Endometrial microvascular endothelial cells (primary cell): ENCODE results near the gene GGT5. TPM values are rescaled to one million over a fixed set of nuclear protein-coding genes. Genes with fewer than 3 reads are reported as not detected.
"Not testable (repeated sequence)": the region's sequence is repeated elsewhere in the genome, so short reads cannot be mapped to it uniquely, and the experiment has no call there.

ENCODE experiments used
- in situ Hi-C: cut with HindIII; loops from 2 replicates; pipeline ENCODE4 v1.10.0; 2017; ENCODE audit warnings: low sequenced_read_pairs, low pct_unique_long_range_greater_than_20kb; ENCODE audit errors: inconsistent ontology term
- total RNA-seq: library from RNA; depleted of rRNA; stranded (reverse); fragments of >200 nt; gene quantifications from one replicate; pipeline ENCODE4 v1.2.3, GENCODE V29; 2015; ENCODE audit errors: inconsistent ontology term

The GGT5 gene
- total RNA-seq, 1 donor from 2014 or later = 17.6 TPM

DNA sequence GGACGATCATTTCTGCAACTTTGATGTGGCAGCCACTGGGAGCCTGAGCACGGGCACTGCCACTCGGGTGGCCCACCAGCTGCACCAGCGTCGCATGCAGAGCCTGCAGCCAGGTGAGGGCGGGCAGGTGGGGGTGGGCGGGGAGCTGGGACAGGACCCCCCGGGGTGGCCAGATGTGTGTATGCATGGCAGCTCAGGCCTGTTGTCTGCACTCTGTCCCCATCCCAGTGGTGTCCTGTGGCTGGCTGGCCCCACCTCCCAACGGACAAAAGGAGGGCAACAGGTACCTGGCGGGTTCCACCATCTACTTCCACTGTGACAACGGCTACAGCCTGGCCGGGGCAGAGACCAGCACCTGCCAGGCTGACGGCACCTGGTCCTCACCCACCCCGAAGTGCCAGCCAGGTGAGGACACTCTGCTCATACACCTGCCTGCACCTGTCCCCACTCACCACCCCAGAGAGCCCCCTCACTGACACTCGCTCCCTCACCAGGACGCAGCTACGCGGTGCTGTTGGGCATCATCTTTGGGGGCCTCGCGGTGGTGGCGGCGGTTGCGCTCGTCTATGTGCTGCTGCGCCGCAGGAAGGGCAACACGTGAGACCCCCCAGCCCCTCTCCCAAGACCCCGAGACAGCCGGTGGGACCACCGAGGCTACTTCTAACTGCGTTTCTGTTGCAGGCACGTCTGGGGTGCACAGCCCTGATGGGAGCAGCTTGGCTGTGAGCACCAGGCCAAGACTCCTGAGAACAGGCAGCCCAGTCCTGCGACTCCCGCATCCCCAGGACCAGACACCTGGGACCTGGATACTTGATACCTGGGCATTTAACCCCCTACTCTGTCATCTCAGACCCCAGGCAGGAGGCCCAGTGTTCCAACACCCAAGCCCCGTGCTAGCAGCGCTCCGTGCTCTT lies 56.9 kb downstream of the GGT5 start:
- in situ Hi-C loops = no loop called here

DNA sequence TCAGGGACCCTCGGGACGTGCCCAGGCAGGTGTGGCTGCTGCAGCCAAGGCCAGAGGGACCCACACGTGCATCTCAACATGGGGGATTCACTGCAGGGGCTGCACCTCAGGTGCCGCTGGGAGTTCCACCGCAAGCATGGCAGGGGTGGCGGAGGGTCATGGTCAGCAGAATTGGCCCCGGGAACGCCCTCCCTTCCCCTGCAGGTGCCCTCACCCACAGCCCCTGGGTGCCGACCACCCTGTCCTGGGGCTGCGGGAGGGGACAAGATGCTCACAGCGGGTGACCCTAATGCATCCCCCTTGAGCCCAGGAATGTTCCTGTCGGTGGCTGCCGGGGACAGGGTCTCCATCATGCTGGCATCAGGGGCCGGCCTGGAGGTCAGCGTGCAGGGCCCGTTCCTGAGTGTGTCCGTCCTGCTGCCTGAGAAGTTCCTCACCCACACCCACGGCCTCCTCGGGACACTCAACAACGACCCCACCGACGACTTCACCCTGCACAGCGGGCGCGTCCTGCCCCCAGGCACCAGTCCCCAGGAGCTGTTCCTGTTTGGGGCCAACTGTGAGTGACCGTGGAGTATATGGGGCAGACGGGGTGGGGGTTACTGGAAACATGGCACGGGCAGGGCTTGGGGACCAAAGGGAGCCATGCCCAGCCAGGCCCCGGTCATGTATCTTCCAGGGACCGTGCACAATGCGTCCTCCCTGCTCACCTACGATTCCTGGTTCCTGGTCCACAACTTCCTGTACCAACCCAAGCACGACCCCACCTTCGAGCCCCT lies 57.8 kb downstream of the GGT5 start:
- in situ Hi-C loops = no loop called here

DNA sequence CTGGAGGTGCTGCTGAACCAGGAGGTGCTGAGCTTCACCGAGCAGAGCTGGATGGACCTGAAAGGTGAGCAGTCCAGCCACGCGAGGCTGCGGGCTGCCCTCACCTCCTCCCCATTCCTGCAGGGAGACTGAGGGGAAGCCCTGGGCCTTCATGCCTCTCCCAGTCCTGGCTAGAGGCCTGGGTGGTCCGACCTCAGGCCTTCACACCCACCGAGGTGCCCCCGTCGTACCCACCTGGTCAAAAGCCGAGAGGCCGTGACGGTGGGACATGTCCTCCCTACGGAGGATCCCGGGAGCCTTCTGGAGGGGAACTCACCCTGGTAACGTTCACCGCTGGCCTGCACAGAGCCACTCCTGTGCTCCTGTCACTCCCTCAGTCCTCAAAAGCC lies 58.5 kb downstream of the GGT5 start:
- in situ Hi-C loops = no loop called here

DNA sequence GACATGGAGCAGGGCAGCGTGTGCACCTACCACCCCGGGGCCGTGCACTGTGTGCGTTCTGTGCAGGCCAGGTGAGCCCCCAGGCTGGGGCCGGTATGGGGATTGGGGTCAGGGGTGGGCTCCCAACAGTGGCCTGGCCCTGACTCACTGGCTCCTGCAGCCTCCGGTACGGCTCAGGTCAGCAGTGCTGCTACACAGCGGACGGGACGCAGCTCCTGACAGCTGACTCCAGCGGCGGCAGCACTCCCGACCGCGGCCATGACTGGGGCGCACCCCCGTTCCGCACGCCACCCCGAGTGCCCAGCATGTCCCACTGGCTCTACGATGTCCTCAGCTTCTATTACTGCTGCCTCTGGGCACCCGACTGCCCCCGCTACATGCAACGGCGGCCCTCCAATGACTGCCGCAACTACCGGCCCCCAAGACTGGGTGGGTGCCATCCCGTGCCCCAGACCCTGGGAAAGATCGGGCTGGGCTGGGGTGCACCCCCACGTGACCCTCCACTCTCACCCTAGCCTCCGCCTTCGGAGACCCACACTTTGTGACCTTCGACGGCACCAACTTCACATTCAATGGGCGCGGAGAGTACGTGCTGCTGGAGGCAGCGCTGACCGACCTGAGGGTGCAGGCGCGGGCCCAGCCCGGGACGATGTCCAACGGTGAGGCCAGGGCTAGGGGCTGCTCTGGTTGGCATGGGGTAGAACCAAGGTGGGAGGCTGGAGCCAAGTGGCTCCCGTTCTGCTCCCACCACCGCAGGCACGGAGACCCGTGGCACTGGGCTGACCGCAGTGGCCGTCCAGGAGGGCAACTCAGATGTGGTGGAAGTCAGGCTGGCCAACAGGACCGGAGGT lies 59.2 kb downstream of the GGT5 start:
- in situ Hi-C loops = no loop called here

DNA sequence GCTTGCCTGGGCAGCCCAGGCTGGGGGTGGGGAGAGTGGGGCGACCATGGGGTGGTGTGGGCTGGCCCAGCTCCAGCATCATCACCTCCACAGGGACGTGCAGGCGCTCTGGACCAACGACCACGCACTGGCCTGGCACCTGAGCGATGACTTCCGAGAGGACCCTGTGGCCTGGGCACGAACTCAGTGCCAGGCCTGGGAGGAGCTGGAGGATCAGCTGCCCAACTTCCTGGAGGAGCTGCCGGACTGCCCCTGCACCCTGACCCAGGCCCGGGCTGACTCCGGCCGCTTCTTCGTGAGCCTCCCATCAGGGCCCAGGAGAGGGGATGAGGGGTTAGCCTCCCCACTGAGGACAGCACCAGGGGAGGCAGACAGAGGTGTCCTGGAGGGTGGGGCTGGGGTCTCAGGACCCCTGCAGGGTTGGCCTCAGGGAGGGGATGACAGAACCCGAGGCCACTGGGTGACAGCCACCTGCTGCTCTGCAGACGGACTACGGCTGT lies 59.8 kb downstream of the GGT5 start:
- in situ Hi-C loops = no loop called here

DNA sequence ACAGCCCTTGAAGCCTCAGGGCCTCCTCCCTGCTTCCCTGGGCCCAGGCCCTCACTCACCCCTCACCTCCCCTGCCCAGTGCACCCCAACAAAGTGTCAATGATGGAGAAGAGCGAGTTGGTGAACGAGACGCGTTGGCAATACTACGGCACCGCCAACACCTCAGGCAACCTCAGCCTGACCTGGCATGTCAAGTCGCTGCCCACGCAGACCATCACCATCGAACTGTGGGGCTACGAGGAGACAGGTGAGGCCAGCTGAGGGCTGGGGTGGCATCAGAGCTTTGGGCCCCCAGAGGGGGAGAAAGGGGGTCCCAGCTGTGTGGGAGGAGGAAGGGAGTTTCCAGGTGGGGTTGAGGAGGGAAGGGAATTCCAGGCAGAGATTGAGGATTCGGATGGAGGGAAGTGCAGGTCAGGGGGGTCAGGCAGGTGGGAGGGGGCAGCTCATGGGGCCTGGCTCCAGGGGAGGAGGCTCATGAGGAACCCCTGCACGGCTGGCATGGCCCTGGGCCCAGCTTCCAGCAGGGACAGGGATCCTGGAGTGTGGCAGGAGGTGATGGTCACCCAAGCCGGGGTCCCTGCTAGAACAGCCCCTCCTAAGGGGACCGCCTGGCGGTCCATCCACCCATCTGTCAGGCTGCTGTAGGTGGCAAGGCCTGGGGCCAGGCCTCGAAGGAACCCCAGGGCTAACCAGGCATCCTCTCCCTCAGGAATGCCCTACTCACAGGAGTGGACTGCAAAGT lies 60.7 kb downstream of the GGT5 start:
- in situ Hi-C loops = no loop called here

DNA sequence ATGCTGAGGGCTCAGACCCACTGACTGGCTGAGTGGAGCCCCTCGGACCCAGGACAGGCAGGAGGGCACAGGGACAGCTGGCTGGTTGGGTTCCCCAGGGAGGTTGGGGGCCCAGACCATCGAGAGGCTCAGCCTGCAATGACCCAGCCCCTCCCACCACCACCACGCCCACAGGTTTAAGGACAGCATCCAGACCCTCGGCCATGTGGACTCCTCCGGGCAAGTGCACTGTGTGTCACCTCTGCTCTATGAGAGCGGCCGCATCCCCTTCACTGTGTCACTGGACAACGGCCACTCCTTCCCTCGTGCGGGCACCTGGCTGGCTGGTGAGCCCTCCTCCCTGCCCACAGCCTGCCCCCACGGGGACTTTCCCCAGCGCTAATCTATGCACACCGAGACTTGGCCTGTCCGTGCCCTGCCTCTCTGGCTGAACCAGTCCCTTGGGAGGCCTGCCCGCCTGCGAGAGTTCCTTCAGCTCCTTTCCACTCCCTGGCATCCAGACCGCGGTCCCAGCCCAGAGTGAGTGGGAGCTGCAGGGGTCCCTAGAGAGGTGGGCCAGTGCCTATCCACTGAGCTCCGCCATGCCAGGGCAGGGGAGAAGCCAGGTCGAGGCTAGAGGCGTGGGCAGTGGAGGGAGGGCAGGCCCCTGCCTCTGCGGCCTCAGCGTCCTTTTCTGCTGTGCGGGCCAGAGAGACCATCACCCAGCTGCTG lies 61.4 kb downstream of the GGT5 start:
- in situ Hi-C loops = no loop called here

DNA sequence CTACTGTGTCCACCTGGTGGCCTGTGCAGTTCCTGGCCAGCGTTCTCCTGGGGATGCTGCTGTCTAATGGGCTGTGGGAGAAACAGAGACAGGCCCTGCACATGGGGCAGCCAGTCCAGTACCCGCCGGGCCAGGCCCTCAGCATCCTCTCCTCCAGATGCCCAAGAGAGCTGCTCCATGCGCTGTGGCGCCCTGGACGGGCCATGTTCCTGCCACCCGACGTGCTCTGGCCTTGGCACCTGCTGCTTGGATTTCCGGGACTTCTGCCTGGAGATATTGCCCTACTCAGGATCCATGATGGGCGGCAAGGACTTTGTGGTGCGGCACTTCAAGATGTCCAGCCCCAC lies 62.0 kb downstream of the GGT5 start:
- in situ Hi-C loops = not testable (repeated sequence)

DNA sequence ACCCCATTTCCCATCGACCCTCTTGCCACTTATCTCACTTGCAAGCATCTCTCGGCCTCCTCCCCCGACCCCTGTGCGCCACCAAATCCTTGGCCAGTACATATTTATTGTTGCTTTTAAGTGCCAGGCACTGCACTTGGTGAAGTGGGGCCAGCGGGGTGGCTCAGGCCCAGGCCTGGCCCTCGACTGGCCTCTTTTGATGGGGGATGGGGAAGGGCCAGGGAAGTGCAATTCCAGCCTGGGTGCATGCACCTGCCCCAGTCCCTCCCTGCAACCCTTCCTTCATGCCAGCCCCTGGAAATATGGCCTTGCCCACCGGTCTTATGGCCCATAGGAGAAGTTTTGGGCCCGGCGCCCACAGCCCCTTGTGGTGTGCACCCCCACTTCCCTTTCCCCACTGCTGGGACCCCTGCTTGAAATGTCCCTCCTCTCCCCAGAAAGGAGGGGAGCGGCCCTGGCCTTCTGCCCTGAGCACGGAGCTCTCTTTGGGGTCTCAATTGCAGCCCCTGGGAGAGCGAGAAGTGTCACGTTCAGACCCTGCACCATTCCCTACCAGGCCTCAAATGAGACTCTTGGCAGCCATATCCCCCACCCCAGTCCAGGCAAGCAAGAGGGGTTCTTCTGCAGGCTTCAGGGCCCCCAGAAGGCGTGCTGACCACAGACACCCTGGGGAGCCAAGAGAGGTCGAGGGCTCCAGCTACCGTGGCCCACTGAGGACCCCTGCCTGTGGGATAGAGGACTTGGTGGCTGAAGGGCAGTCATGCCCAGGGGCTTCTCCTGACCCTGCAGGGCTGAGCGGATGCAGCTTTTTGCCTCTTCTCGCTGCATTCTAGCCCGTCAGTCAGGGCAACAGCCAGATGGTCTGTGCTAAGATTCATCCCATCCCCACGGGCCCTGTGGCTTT lies 62.6 kb downstream of the GGT5 start:
- in situ Hi-C loops = no loop called here

DNA sequence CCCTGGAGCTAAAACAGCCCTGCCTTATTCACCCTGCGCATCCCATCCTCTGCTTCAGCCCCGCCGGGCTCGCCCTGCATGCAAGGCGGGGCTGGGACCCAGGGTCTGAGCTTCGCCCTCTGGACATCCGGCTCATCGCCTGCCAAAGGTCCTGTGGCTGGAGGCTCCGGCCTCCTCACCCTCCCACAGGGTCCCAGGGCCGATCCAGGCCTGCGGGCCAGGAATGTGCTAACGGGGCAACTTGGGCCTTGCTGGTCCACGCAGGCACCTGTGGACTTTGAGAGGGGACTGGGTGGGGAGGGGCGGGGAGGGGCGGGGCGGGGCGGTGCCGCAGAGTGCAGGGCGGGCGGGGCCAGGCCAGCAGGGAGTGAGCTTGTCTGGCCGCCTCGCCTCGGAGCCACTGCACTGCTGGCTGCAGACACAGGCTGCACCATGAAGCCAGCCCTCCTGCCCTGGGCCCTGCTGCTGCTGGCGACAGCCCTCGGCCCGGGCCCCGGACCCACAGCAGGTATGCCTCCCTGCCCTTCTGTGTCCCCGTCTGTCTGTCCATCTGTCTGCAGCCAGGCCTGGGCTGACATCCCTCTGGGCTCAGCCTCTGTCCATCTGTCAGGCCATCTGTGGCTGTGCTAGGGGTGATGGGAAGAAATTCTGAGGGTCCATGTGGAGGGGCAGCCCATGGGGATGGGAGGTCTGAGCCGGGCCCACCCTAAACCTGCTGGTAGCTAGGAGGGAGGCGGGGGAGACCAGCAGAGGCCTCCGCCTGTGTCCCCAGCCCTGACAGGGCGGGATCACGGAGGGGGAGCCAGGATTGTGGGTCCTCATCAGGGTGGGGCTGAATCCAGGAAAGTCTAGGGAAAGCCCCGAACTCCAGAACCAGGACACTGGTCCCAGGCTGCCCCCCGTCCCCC lies 63.5 kb downstream of the GGT5 start, which contains the start of gene SUSD2:
Gene SUSD2, plus strand, starts transcription at position 400 of the 908 bp plus-strand sequence. Its CDS starts 33 bp downstream, at position 433.
- in situ Hi-C loops = no loop called here

DNA sequence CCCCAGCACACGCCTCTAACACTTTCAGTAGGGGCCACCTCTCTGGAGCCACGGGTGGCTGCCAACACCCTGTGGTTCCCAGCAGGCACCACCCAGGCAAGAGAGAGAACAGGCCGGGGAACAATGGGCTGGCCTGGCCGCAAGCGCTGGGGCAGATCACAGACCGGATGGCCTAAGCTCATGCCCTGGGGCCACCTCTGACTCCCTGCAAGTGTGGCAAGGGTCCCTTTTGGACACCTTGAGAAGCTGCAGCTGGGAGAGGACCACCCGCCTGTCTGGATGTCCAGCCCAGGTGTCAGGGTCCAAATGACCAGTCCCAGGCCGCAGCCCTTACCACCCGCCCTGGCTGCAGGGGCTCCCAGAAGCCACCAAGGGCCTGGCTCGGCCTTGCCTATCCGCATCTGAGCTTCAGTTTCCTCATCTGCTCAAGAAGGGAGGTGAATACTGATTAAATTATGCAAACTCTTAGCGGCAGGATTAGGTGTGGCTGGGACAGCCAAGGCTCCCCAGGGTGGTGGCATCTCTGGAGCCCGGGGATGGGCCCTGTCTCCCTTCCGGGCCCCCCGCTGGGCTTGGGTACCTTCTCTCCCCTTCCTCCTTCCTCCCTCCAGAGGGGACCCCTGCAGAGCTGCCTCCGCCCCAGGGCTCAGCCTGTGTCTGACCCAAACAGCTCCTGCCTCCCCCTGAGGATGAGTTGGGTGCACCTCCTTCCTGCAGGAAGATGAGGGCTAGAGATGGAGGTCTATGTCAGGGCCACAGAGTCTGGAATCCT lies 64.4 kb downstream of the GGT5 start:
- in situ Hi-C loops = no loop called here

DNA sequence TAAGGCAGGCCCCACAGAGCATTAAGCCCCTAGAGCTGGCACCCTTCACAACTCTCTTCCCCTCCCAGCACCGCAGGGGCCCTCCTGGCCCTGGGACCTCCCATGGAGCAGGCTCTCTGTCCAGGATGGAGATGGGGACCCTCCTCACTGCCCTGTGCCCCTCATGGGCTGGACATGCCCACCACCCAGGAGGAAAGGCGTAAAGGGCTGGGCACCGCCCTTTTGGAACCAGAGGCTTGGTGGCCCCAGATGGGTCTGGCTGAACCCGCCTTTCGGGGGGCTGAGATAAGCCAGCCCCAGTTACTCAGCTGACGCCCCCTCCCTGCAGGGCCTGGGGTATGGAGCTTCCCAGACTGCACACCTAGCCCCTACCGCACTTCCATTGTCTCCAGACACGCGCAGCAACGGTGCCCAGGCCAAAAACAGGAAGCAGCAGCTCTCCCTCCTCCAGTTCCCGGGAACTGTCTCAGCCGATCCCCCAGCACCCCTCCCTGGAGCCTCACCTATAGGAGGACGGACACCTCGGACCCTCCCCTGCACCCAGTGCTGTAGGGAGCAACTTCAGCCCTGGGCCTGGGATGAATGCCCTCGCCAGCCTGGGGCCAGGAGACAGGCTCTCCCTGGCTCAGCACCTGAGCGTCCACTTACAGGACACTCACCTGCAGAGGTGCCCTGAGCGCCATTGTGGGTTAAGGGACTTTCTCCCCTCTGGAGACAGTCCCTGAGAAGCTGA lies 65.2 kb downstream of the GGT5 start:
- in situ Hi-C loops = no loop called here

DNA sequence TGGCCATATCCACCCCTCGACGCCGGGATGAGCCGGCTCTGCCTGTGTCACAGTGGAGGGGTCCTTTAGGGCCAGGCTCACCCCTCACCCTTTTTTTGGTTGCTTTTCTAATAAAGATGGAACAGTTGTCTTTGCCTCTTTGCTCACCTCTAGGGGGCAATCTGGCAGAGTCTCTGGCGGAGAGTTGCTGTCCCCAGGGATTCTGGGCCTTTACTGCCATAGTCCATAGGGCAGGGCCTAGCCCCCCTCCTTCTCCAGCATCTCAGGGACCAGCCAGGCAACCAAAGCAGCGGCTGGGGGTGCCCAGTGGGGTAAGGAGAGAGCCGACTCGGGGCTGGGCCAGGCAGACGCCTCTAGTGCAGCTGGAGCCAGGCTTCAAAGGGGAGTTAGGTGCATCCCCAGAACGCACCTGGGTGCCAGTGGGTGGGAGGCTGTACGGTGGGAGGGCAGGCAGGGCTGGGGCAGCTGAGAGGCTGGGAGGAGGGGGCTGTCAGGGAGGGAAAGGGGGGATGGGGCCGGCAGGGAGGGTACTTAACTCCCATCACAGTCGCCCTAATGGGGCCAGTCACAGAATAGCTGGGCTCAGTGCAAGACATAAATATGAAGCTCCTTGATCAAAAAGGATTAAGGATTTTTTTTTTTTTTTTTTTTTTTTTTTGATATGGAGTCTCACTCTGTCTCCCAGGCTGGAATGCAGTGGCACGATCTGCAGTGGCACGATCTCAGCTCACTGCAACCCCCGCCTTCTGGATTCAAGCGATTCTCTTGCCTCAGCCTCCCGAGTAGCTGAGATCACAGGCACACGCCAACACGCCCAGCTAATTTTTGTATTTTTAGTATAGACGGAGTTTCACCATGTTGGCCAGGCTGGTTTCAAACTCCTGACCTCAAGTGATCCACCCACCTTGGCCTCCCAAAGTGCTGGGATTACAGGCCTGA lies 66.1 kb downstream of the GGT5 start:
- in situ Hi-C loops = no loop called here

DNA sequence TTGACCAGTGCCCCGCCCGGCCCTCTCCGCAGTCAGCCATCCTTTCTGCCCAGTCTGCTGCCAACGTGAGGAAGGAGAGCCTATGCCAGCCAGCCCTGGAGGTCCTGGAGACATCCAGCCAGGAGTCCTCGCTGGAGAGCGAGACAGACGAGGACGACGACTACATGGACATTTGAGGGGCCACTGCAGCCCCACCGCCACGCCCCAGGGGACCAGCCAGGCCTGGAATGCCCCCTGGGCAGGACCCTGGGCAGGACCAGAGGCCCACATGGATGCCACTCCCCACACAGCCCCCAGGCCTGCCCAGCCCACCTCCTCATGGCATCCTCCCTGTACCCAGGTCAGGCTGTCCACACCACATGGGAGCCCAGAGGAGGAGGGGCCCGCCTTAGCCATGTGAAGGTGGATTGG lies 66.9 kb downstream of the GGT5 start:
- in situ Hi-C loops = no loop called here
